OCI-LY1 (cell line): ENCODE data around the gene CCDC33.

Experiments used
- H2AFZ ChIP-seq: fragments of 200-600 bp; sonication (generic), shearing (Covaris generic); 2 replicates; pipeline ENCODE4 v1.6.0; 2014; ENCODE audit warnings: antibody characterized with exemption, mild to moderate bottlenecking, low read length
- H3F3A ChIP-seq: fragments of 200-600 bp; sonication (generic), shearing (Covaris generic); 2 replicates; pipeline ENCODE4 v1.6.0; 2014; ENCODE audit warnings: mild to moderate bottlenecking, antibody characterized with exemption, low read length, moderate library complexity; ENCODE audit not compliant: insufficient read depth
- H3K27ac ChIP-seq: fragments of 200-600 bp; sonication (generic); 2 replicates; pipeline ENCODE4 v1.5.1; 2014; ENCODE audit warnings: low read length, mixed run types, mild to moderate bottlenecking, low read depth; ENCODE audit not compliant: poor library complexity, severe bottlenecking
- H3K27me3 ChIP-seq: fragments of 200-600 bp; sonication (generic); 2 replicates; pipeline ENCODE4 v1.6.0; 2014; ENCODE audit warnings: antibody characterized with exemption, mild to moderate bottlenecking, low read length, moderate library complexity; ENCODE audit not compliant: insufficient read depth
- H3K36me3 ChIP-seq: fragments of 200-600 bp; sonication (generic); 2 replicates; pipeline ENCODE4 v1.6.1; 2014; ENCODE audit warnings: mild to moderate bottlenecking, antibody characterized with exemption, low read length, moderate library complexity, mixed read lengths; ENCODE audit not compliant: insufficient read depth
- H3K4me1 ChIP-seq: fragments of 200-600 bp; sonication (generic); 2 replicates; pipeline ENCODE4 v1.5.1; 2014; ENCODE audit warnings: mild to moderate bottlenecking, low read length, moderate library complexity; ENCODE audit not compliant: insufficient read depth, severe bottlenecking
- H3K4me2 ChIP-seq: fragments of 200-600 bp; sonication (generic), shearing (Covaris generic); 2 replicates; pipeline ENCODE4 v1.6.1; 2014; ENCODE audit warnings: low read length
- H3K4me3 ChIP-seq: fragments of 200-600 bp; sonication (generic); 2 replicates; pipeline ENCODE4 v1.5.1; 2014; ENCODE audit warnings: low read length, low read depth, mild to moderate bottlenecking, mixed read lengths; ENCODE audit not compliant: poor library complexity, severe bottlenecking
- H3K79me2 ChIP-seq: fragments of 200-600 bp; shearing (Covaris generic); 2 replicates; pipeline ENCODE4 v1.6.1; 2016; ENCODE audit warnings: mixed run types, low read length, mixed read lengths; ENCODE audit not compliant: insufficient read depth
- H3K9ac ChIP-seq: fragments of 200-600 bp; sonication (generic), shearing (Covaris generic); 2 replicates; pipeline ENCODE4 v1.6.1; 2014; ENCODE audit warnings: mild to moderate bottlenecking, low read length, mixed read lengths
- H3K9me2 ChIP-seq: fragments of 200-600 bp; sonication (generic), shearing (Covaris generic); 2 replicates; pipeline ENCODE4 v1.6.1; 2014; ENCODE audit warnings: low read depth, mild to moderate bottlenecking, low read length, mixed read lengths
- H3K9me3 ChIP-seq: fragments of 200-600 bp; shearing (Covaris generic); 2 replicates; pipeline ENCODE4 v1.6.1; 2014; ENCODE audit warnings: low read length, mixed read lengths
- H4K20me1 ChIP-seq: fragments of 200-600 bp; sonication (generic), shearing (Covaris generic); 2 replicates; pipeline ENCODE4 v1.6.0; 2016; ENCODE audit warnings: mild to moderate bottlenecking, low read length; ENCODE audit not compliant: insufficient read depth
- EZH2 ChIP-seq: fragments of 200-600 bp; sonication (generic), shearing (Covaris generic); IDR thresholded peaks from 2 replicates; pipeline ENCODE4 v1.8.0; 2017; ENCODE audit warnings: borderline replicate concordance, mixed run types, mild to moderate bottlenecking, antibody characterized with exemption, low read length, moderate library complexity, mixed read lengths
- TF ChIP-seq, protein P1 (sequence below): fragments of 200-600 bp; sonication (generic), shearing (Covaris generic); IDR thresholded peaks from 2 replicates; pipeline ENCODE4 v1.5.1; 2017; ENCODE audit warnings: mild to moderate bottlenecking, antibody characterized with exemption, low read length, moderate library complexity, mixed read lengths

The CCDC33 gene

DNA sequence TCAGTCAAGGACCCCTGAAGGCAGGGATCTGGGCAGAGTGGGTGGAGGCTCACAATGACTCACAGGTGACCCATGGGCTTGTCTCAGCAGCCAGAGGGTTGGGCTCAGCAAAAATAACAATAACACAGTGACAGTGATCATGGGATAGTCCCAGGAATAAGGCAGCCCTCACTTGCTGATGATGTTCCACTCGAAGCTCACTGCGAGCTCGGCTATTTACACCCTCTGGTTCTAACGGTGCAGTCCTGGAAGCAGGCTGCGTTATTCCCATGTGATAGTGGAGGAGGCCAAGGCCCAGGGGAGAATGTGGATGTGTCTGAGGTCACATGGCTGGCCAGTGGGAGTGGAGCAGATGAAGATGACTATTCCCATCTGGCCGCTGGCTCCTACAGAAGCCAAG, 16.2 kb downstream of the CCDC33 start:
- no peak overlapping the region for H2AFZ ChIP-seq
- H4K20me1 ChIP-seq: no peaks in the 10 kb centered on the region
- no peaks in the 10 kb centered on the region for H3K27me3 ChIP-seq
- H3K4me2 ChIP-seq: no peak overlapping the region
- H3K9me3 ChIP-seq: no peaks in the 10 kb centered on the region
- no peak overlapping the region for H3K9ac ChIP-seq
- H3K79me2 ChIP-seq: no peaks in the 10 kb centered on the region
- H3K4me1 ChIP-seq: no peaks in the 10 kb centered on the region
- H3K27ac ChIP-seq: no peak overlapping the region
- no peaks in the 10 kb centered on the region for H3F3A ChIP-seq
- H3K9me2 ChIP-seq: no peaks in the 10 kb centered on the region
- TF ChIP-seq, protein P1, sequence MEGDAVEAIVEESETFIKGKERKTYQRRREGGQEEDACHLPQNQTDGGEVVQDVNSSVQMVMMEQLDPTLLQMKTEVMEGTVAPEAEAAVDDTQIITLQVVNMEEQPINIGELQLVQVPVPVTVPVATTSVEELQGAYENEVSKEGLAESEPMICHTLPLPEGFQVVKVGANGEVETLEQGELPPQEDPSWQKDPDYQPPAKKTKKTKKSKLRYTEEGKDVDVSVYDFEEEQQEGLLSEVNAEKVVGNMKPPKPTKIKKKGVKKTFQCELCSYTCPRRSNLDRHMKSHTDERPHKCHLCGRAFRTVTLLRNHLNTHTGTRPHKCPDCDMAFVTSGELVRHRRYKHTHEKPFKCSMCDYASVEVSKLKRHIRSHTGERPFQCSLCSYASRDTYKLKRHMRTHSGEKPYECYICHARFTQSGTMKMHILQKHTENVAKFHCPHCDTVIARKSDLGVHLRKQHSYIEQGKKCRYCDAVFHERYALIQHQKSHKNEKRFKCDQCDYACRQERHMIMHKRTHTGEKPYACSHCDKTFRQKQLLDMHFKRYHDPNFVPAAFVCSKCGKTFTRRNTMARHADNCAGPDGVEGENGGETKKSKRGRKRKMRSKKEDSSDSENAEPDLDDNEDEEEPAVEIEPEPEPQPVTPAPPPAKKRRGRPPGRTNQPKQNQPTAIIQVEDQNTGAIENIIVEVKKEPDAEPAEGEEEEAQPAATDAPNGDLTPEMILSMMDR: no peak
- TF ChIP-seq EZH2: no peak
- no peak overlapping the region for H3K4me3 ChIP-seq
- H3K36me3 ChIP-seq: no peaks in the 10 kb centered on the region

DNA sequence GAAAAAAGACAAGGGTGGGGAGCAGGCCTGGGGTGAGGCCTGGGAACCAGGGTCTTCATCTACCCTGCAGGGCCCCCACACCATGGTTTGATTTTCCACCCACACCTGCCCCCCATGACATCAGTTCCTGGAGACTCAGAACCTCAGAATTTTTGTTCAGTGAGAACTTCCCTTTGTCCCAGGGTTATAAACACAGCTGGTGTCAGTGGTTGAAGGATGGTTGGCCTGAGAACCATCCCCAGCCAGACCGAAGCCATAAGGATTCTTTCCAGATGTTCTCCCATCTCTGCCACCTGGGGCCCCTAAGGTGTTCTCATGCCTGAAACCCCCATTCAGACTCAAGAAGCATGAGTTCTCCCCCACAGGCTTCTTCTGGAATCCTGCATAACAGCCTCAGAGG, 16.6 kb downstream of the CCDC33 start:
- no peak overlapping the region for H3K27ac ChIP-seq
- H3K79me2 ChIP-seq: no peaks in the 10 kb centered on the region
- no peak overlapping the region for H3K4me2 ChIP-seq
- H4K20me1 ChIP-seq: no peaks in the 10 kb centered on the region
- no peaks in the 10 kb centered on the region for H3K9me2 ChIP-seq
- no peaks in the 10 kb centered on the region for H3F3A ChIP-seq
- no peak overlapping the region for H3K4me3 ChIP-seq
- H3K27me3 ChIP-seq: no peaks in the 10 kb centered on the region
- no peaks in the 10 kb centered on the region for H3K4me1 ChIP-seq
- H2AFZ ChIP-seq: no peak overlapping the region
- no peaks in the 10 kb centered on the region for H3K9me3 ChIP-seq
- no peak for TF ChIP-seq EZH2
- TF ChIP-seq, protein P1: no peak
- H3K36me3 ChIP-seq: no peaks in the 10 kb centered on the region
- H3K9ac ChIP-seq: no peak overlapping the region

DNA sequence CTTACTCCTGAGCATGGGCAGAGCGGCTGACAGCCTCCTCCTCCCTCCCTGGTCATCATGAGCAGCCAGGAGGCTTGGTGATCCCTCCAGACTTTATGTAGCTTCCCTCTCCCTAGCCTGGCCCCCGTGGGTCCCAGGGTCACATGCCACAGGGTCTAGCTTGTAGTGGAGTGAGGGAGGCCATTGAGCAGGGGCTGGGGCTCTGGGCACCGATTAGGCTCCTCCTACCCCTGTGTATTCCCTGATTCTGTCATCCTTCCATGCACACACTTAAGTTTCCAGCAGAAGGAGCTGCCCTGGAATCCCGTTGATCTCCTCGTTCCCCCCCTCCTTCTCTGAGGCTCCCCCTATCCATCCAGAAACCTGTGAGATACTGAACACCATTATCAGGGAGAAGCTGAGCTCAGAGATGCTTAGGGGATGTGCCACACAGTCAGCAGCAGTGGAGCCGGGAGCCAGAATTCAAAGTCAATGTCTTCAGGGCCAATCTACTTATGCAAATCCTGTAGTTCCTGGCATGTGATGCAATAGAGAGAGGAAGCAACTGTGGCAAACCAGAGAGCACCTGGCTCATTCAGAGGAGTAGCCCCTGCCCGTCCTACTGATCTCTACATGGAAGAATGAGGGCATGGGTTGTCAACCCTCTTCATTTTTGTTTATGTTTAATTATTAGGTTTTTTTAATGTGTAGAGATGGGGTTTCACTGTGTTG, 17.2 kb downstream of the CCDC33 start:
- Histone ChIP-seq H2AFZ (no peak overlapping the region), H3K79me2 (no peaks in the 10 kb centered on the region), H3K4me1 (no peaks in the 10 kb centered on the region), H3F3A (no peaks in the 10 kb centered on the region), H3K9ac (no peak overlapping the region), H3K4me2 (no peak overlapping the region), H3K27ac (no peak overlapping the region), H3K27me3 (no peaks in the 10 kb centered on the region), H3K9me3 (no peaks in the 10 kb centered on the region), H3K4me3 (no peak overlapping the region), H3K36me3 (no peaks in the 10 kb centered on the region), H3K9me2 (no peaks in the 10 kb centered on the region), H4K20me1 (no peaks in the 10 kb centered on the region)
- TF ChIP-seq, protein P1: no peak
- no peak for TF ChIP-seq EZH2
